Left lung (tissue), 10 donors: ENCODE measurements around the gene PHOX2B. TPM values are rescaled to one million over a fixed set of nuclear protein-coding genes. Genes with fewer than 3 reads are reported as not detected.
A peak's percentile ranks its signal among the peaks of the same experiment; 100 is the strongest.

Experiments
- ATAC-seq: fragments of 200-7000 bp; cut with Tn5 transposase; one replicate; pipeline ENCODE4 v1.9.1; 2020; ENCODE audit warnings: moderate library complexity
- DNase-seq, 4 donors: peaks; one replicate each; pipeline ENCODE4 v3.0.0-alpha.2; 2013 to 2020
- H3K27ac ChIP-seq, 2 donors: fragments of 200-600 bp; sonication (generic) in 1 of 2; one replicate each; pipeline versions ENCODE4 v1.5.0 to v1.8.0; 2020 to 2021
- H3K27me3 ChIP-seq, 2 donors: fragments of 200-600 bp; sonication (generic) in 1 of 2; one replicate each; pipeline versions ENCODE4 v1.5.0 to v1.8.0; 2020 to 2021
- H3K36me3 ChIP-seq, 2 donors: fragments of 200-600 bp; sonication (generic) in 1 of 2; one replicate each; pipeline versions ENCODE4 v1.5.0 to v1.8.0; 2020 to 2021
- H3K4me1 ChIP-seq, 2 donors: fragments of 200-600 bp; one replicate each; pipeline ENCODE4 v1.8.0; 2021
- H3K4me3 ChIP-seq, 2 donors: fragments of 200-600 bp; sonication (generic) in 1 of 2; one replicate each; pipeline versions ENCODE4 v1.5.0 to v1.8.0; 2020 to 2021; ENCODE audit warnings: mild to moderate bottlenecking in 1 of 2
- H3K9me3 ChIP-seq, 2 donors: fragments of 200-600 bp; sonication (generic) in 1 of 2; one replicate each; pipeline versions ENCODE4 v1.5.0 to v1.8.0; 2020 to 2021
- intact Hi-C, 2 donors: fragments of 100-400 bp; cut with DNase I; formaldehyde crosslinking; loops; one replicate each; pipeline versions ENCODE4 v1.11.2 to v1.14.2; 2022
- polyA plus RNA-seq, 6 donors: library from polyadenylated mRNA; unstranded; fragments of 120-200 nt; gene quantifications; one replicate each; pipeline ENCODE4 v1.2.1, GENCODE V29; 2013; ENCODE audit not compliant: insufficient read length in 6 of 6
- total RNA-seq, 2 donors: library from RNA; stranded (reverse); fragmentation: NEBNext Ultra II Directional; extraction: Animal tissue kit (Norgen Biotek cat#: 25700); gene quantifications; one replicate each; pipeline ENCODE4 v1.2.1, GENCODE V29; 2021
- TF ChIP-seq, protein P1 (sequence below), 2 donors: fragments of 200-600 bp; sonication (generic) in 1 of 2; IDR thresholded peaks; one replicate each; pipeline versions ENCODE4 v1.5.0 to v1.8.0; 2021; ENCODE audit warnings: antibody characterized with exemption in 2 of 2
- donor health status: DM: no; HTN: yes; CAD: no.
- donor health status: DM: no; HTN: no; CAD: no.

The PHOX2B gene
- total and polyA plus RNA-seq, 8 donors, result 0.06 to 0.13 (median 0.06) TPM; not detected in 4

DNA sequence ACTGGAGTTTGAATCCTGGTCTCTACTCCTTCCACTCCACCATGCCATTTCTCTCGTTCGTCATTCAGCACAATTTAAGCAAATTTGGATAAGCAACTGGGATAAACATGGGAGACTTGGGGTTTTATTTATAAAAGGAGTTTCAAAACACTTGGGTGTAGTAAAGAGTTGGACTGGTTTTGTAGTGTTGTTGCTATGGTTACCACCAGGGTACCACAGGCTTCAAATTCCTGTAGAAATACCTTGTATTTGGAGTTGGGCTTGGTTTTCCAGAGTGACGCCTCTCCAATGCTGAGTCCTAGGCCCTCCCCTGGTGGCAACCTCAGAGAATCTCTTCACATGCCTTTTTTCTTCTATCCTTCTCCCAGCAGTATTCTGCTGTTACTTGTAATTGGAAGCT is 27.9 kb upstream of the PHOX2B start:
- Histone ChIP-seq H3K9me3 (no peaks in the 10 kb centered on the region), H3K27ac (no peak overlapping the region), H3K36me3 (no peaks in the 10 kb centered on the region), H3K27me3 (peaks cover 0 to 5% of the 10 kb centered on the region in 2 donors), H3K4me1 (no peaks in the 10 kb centered on the region), H3K4me3 (no peak overlapping the region)
- TF ChIP-seq, protein P1, sequence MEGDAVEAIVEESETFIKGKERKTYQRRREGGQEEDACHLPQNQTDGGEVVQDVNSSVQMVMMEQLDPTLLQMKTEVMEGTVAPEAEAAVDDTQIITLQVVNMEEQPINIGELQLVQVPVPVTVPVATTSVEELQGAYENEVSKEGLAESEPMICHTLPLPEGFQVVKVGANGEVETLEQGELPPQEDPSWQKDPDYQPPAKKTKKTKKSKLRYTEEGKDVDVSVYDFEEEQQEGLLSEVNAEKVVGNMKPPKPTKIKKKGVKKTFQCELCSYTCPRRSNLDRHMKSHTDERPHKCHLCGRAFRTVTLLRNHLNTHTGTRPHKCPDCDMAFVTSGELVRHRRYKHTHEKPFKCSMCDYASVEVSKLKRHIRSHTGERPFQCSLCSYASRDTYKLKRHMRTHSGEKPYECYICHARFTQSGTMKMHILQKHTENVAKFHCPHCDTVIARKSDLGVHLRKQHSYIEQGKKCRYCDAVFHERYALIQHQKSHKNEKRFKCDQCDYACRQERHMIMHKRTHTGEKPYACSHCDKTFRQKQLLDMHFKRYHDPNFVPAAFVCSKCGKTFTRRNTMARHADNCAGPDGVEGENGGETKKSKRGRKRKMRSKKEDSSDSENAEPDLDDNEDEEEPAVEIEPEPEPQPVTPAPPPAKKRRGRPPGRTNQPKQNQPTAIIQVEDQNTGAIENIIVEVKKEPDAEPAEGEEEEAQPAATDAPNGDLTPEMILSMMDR (IDR thresholded peaks at IDR 0.05), result no peak
- intact Hi-C loops, result no loop called here
- no peak for ATAC-seq
- DNase-seq, result no peak

DNA sequence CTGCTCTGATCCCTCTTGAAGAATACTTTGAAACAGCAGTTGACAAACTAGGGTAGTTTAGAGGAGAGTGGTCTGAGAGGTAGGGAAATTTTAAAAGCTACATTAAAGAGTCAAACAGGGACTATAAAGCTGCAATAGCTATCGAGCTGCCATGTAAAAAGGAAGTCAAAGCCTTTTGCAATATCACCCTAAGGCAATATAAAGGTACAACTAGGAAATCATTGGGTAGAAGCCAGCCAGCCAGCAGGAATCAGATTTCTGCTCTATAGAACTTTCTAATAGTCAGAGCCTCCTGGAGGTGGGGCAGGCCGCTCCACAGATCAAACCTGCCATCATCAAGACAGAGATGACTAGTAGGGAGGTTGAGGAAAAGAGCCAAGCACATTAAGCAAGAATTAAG is 15.2 kb upstream of the PHOX2B start:
- Histone ChIP-seq H3K4me1 (no peaks in the 10 kb centered on the region), H3K9me3 (no peaks in the 10 kb centered on the region), H3K27me3 (peaks cover 14 to 37% of the 10 kb centered on the region in 2 donors), H3K4me3 (no peak overlapping the region), H3K27ac (no peak overlapping the region), H3K36me3 (no peaks in the 10 kb centered on the region)
- intact Hi-C loops, result no loop called here
- DNase-seq, result no peak
- TF ChIP-seq, protein P1 (IDR thresholded peaks at IDR 0.05), result no peak
- ATAC-seq, result no peak

DNA sequence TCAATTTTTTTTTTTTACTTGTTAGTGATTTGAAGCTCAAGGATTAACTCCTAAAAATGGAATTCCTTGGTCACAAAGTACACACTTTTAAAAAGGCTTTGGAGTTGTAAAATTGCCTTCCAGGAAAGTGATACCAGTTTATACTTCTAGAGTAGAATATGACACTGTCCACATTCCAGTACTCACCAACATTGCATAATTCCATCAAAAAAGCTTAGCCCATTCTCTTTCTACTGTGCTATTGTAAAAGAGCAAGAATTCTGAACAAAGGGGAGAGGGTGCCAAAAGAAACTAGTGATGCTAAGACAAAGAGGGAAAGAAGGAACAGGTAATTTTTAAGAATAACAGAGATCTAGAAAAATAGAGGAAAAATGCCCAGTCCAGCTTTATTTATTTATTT is 10.4 kb upstream of the PHOX2B start:
- H3K27ac ChIP-seq, result no peak overlapping the region
- no peaks in the 10 kb centered on the region for H3K9me3 ChIP-seq
- peaks cover 21 to 69% of the 10 kb centered on the region in 2 donors for H3K27me3 ChIP-seq
- TF ChIP-seq, protein P1 (IDR thresholded peaks at IDR 0.05), result no peak
- H3K4me3 ChIP-seq, result no peak overlapping the region
- no peaks in the 10 kb centered on the region for H3K36me3 ChIP-seq
- DNase-seq, result no peak
- ATAC-seq, result no peak
- intact Hi-C loops, result no loop called here
- H3K4me1 ChIP-seq, result no peaks in the 10 kb centered on the region

DNA sequence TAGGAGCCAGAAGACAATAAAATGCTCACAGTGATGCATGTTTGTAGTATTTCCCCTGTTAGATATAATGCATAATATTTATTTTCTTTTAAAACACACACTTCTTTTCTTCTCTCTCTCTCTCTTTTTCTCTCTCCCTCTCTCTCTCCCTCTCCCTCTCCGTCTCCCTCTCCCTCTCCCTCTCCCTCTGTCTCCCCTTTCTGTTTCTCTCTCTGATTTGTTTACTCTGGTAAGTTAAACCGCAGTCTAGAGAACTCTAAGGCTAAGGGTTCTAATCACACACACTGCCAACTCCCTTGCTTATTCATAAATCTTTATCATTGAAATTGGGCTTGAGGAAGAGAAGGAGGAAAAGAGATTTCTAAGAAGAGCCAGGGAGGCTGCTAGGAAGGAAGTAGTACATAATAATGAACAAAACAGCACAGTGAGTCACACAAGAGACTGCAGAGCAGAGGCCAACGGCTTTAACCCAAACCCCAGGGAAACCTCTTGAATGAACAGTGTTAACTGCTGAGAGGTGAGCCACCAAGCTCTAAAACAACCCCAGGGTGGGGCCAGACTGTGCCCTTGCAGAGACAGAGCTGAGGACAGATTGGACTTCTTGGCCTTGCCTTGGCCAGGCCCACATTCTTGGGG is 9.1 kb upstream of the PHOX2B start:
- Histone ChIP-seq H3K4me3 (no peak overlapping the region), H3K4me1 (no peaks in the 10 kb centered on the region), H3K9me3 (no peaks in the 10 kb centered on the region), H3K27ac (no peak overlapping the region), H3K27me3 (peaks cover 34 to 81% of the 10 kb centered on the region in 2 donors), H3K36me3 (no peaks in the 10 kb centered on the region)
- TF ChIP-seq, protein P1 (IDR thresholded peaks at IDR 0.05), result no peak
- DNase-seq, result no peak
- intact Hi-C loops, result no loop called here
- ATAC-seq, result peak; percentile 16

DNA sequence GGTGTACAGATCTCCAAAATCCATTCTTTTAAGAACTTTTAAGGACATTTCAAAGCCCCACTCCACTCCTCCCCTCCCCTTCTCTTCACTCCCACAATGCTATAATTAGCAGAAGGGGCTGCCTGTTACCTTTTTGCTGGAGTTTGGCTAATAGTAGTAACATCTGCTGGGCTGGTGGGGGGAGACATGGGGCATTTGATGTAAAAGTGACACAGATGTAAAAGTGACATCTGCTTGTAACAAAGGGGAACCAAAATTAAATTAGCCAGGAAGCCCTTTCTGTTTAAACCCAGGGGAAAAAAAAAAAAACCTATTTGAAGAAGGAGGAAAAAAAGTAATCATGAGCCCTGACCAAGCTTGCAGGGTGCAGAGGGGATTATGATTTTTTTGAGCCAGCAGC is 5.4 kb upstream of the PHOX2B start:
- H3K4me3 ChIP-seq, result no peak overlapping the region
- H3K4me1 ChIP-seq, result peaks cover 0 to 8% of the 10 kb centered on the region in 2 donors
- no peak overlapping the region for H3K27ac ChIP-seq
- H3K9me3 ChIP-seq, result no peaks in the 10 kb centered on the region
- H3K36me3 ChIP-seq, result no peaks in the 10 kb centered on the region
- H3K27me3 ChIP-seq, result peaks cover 61 to 98% of the 10 kb centered on the region in 2 donors
- intact Hi-C loops, result no loop called here
- TF ChIP-seq, protein P1 (IDR thresholded peaks at IDR 0.05), result no peak
- DNase-seq, result no peak
- no peak for ATAC-seq
